Stimulated activated CD4-positive, alpha-beta T cell treated with anti-CD3 and anti-CD28 coated beads, Interleukin-1b, Interleukin-23, amount 100 ng/mL, for 4 hours (primary cell): ENCODE results near the gene THTPA.

Experiments
- DNase-seq, 2 donors: peaks; one replicate each; pipeline ENCODE4 v3.0.0-alpha.2; 2020; ENCODE audit warnings: low read depth in 2 of 2

The THTPA gene, protein sequence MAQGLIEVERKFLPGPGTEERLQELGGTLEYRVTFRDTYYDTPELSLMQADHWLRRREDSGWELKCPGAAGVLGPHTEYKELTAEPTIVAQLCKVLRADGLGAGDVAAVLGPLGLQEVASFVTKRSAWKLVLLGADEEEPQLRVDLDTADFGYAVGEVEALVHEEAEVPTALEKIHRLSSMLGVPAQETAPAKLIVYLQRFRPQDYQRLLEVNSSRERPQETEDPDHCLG

DNA sequence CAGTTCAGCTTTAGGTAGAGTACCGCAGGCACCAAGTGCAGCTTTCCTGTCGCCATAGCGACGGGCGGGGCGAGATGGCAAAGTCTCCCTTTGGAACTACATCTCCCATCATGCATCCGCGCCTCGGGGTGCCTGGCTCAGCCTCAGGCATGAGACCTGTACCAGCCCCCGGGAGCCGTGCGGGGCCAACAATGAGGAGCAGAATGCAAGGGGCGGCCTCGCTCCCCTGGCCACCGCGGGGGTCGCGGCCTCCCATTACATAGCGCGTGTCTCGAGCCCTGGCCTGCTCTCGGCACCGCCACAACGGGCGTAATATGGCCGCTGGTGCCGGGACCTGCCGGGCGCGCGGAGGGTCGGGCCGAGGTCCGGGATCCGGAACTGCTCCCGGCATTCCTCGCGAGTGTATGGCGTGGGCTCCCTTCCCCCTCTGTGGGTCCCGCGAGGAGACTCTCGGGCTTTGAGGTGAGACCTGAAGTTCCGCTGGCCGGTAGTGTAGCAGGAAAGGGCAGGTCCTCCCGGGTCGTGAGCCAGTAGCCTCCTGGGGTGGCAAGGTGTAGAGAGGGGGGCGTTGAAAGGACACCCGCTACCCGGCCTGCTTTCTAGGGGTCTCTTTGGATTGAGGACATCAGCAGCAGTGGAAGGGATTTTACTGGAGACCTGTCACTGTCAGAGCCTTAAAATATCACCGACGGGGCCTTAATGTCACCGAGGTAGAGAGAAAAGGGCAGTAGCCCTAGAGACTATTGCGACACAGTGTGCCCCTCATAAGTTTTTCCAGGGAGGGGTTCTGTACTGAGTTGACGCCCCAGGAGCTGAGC is at the start of gene THTPA:
Gene THTPA (plus strand): TSS at position 390 of the 818 bp plus-strand sequence. CDS start 487 bp downstream, outside the sequence.
- peak; percentile 84 to 90 for DNase-seq

DNA sequence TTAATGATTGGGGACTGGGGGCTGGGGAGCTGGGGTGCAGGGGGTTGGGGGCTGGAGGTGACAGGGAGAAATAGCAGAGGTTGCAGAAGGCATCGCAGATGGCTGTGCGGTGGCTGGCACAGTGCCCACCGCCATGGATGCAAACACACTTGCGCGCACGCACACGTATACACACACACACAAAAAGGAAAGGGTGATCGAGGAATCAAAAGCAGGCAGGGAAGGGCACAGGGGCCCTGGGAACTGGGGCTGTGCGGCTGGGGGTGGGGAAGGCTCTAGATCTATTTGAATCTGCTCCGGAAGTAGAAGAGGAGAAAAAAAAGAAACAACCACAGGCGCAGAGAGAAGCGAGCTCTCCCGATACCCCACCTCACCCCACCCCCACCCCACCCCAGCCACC is 43.9 kb upstream of the THTPA start:
- peak in 1 of 2 donors; percentile 2 for DNase-seq

DNA sequence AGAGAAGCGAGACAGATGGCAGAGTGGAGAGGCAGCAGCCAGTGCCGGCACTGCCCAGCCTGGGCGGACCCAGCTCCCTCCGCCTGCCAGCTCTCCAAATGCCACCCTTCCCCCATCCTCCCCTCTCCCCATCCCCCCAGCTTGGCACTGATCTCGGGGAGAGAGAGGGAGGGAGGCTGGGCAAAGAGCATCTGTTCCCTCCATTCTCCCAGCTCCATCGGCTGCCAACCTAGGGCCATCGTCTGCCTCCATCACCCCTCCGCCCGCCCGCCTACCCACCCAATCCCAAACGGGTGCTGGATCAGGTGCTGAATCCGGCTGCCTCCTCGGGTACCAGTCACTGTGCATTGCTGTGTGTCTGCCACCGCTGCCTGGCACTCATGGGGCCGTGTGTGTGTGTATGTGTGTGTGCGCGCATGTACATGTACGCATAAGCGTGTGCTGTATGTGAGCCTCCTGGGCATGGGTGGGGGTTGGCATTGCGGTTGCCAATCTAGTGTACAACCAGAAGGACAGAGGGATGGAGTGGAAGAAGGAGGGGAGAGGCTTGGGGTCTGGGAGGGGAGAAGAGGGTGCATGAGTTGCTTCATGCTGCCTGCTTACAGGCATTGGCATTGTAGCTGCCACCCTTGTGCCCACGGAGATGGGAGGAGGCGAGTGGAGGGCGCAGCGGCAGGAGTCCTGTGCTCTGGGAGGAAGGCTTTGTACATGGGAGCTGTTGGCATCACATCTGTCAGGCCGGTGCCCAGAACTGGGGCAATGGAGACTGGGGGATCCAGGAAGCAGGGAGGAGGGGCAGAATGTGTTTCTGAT is 42.9 kb upstream of the THTPA start:
- no peak for DNase-seq

DNA sequence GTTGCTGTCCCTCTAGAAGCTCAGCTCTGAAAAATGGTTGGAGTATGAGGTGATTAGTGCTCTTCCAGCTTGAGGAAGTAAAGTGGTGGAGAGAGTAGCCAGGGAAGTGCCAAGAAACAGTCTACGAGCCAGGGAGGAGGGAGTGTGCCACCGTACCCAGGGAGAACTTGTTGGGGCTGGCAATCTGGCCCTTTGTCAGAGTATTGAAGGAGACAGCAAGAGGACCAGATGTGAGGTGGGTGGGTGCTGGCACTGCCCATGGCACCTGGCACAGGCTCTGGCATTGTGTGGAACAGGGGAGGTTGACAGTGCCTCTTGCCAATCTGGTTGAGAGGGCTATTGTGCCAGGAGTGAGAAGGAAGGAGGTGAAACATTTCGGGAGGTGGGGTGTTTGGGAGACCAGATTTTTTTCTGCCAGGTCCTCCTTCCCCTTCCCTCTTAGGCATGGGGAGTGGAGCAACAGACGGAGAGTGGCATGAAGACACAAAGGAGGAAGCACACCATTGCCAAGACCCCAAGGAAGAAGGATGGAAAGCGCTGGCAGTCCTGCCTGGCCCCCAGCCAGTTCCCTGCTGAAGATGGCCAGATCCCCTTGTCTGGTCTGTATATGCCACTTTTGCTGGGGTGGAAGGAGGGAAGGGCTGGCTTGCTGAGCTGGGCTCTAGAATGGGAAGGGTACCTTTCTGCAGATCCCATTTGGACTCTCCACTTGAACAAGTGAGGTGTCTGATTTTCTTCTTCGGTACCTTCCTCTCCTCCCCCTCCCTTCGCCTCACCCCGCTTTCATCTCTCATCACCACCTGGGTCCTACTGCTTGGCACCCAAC is 42.0 kb upstream of the THTPA start:
- no peak for DNase-seq

DNA sequence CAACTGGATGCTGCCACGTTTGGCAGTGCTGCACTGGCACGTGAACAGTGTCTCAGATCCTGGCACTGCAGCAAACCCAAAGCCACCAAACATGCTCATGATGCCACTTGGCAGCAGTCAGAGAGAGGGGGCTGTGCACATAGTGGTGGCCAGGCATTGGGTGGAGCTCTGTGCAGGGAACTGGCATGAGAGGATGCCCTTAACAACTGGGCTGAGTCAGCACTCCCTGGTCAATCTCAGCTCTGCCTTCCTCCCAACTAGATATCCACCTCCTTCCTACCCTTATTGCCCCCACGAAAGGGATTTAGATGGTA is 41.5 kb upstream of the THTPA start:
- no peak for DNase-seq

DNA sequence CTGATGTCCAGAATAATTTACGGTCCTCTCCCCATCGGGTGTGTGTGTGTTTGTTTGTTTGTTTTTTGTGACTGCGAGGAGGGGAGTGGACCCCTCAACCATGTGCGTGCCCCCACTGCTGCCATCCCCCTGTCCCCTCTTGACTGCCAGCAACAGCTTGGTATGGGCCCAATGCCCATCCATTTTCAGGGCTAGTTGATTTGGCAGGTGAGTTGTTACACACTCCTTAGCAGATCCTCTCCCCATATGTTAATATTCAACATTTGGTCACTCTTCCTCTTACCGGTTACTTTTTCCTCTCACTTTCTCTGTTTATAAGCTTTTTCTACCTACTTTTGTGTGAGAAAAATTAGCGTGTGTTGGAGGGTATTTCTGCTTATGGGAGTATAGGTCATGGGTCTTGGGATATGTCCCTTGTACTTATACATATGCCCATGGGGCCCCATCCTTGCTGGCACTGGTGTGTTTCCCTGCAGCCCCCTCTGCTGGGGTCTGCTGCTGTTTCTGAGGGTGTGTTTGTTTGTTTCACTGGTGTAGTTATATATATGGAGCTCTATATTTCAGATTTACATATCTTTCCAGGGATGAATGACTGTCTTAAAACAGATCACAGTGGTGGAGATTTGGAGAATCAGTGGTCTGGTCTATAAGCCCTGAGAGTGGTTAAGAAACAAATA is 38.3 kb upstream of the THTPA start:
- no peak for DNase-seq

DNA sequence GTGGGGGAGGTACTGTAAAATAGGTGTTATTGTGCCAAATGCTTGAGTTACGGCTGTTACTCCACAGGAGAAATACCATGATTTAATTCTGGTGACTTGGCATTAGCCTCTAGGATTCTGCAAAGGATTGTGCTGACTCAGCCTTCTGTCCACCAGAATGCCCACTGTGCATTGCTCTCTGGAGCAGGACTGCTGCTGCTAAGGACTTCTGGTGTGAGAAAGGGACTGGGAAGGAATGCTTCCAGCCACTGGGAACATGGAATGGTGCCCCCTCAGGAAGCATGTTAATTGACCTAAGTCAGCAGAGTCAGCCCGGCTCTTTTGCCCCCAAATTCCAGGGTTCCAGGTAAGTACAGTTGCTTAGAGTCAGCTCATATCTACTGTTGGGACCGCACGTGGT is 37.4 kb upstream of the THTPA start:
- no peak for DNase-seq

DNA sequence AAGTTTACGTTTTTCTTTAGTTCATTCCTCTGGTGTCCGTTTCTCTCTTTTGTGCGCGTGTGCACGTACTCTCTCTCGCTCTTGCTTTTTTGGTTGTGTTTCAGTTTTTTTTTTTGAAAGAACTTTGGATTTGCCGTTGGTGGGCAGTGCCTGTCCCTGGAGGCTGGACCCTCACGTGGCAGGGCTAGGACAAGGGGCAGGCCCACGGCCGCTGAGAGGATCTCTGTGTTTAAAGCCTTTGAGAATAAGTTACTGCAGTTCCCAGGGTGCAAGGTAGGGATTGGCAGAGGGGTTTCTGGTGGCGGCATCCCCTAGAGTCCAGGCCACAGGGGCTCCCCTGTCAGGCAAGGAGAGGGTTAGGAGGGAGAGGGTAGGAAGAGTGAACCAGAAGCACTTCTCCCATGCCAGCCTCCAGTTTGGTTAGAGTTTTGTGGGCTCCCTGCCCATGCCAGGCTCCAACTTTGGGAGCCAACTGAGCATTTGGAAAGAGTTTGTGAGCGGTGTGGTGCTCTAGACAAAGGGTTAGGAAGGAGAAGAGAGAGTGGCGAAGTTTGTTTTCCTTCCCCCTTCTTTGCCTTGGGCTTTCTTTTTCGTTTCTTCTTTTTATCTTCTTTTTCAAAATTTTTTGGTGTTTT is 35.1 kb upstream of the THTPA start:
- DNase-seq, result no peak

DNA sequence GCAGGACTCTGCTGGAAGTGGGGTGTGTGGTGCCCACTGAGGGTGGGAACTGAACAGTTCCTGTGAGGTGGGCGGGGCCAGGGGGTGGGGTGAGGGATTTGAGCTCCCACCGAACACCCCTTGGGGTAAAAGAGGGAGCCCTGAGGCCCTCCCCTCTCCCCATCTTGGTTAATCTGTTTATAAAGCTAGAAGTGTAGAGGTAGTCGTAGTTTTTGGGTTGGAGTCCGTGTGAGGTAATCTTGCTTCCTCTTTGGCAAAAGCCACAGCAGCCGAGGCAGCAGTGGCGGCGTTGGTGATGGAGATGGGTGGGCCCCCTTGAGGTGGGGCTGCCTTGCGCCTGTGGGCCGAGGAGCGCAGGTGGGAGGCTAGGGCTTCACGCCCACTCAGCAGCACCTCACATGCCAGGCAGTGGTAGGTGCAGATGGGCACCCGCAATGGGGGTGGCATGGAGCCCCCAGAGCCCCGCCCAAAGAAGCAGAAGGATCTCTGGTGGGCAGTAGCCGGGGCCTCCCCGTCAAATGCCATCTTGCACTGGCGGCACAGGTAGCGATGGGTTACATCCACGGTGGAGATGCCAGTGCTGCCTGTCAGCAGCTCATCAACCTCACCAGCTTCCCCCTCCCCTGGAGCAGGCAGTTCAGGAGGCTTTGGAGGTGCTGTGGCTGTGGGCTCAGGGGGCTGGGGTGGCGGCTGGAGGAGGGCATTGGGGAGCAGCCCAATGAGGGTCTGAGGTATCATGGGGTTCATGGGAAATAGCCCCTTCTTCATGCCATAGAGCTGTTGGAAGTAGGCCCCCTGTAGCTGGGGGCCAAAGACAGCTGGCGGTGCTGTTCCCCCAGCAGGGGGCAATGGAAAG is 34.1 kb upstream of the THTPA start:
- DNase-seq, result no peak

DNA sequence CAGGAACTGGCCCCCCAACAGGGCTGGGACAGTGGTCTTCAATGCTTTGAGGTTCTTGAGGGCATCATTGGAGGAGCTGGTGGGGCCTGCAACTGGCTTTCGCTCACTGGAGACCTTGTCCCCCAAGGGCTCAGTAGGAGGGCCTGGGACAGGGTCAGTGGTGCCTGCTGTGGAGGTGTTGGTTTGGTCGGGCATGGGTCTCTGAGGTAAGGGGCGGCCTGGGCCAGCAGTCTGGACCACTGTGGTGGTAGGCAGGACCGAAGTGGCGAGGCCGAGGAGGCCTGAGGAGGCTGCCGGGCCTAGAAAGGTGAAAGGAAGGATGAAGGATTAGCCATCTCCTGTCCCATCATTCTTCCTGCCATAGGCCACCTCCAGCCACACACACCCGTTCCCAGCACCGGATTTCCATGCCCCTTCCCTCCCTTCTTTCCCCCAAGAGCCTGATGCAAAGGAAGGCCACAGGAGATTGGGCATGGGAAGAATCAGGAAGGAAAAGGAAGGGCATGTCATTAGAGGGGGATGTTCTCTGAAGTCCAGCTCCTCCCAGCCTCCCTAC is 33.4 kb upstream of the THTPA start:
- DNase-seq, result no peak

DNA sequence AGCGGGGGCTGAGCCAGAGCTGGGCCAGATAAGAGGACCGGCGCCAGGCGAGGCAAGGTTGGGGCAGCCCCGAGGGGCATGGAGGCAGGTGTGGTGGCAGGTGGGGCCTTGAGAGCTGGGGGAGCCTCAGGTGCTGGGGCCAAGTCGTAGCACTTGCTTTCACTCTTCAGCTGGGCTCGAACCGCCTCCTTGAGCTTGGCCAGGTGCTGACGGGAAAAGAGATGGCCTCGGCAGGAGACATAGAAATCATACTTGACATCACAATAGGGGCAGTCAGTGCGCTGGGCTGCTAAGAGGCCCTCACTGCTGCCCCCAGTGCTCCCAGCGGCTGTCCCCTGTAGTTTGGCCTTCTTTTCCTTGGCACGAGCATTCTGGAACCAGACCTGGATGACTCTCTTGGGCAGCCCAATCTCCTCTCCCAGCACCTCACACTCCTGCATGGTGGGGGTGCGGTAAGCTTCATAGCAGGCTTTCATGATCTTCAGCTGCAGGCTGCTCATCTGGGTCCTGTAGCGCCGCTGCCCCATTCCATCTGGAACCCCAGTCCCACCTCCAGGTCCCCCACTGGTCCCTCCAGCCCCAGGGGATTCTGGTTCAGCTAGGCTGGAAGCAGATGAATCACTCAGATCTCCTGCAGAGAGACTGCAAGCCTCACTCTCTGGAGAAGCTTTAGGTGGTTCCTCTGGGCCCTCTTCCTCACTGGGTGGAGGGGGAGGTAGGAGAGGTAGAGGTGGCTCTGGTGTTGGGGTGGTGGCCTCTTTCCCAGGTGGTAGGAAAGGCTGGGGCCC is 32.6 kb upstream of the THTPA start:
- no peak for DNase-seq

DNA sequence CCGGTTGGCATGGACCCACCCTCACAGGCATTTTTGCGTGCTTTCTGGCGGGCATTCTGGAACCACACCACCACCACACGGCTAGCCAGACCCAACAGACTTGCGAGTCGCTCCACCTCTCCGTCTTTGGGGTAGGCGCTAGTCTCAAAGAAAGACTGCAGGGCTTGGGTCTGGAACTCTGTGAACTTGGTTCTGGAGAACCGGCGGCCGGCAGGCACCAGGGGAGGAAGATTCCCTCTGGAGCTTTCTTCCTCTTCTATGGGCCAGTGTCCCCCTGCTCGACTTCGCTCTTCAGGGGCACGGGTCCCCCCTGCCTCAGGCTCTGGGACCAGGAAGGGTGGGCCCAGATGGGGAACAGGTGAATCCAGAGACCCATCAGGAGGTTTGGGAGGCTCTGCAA is 31.1 kb upstream of the THTPA start:
- no peak for DNase-seq

DNA sequence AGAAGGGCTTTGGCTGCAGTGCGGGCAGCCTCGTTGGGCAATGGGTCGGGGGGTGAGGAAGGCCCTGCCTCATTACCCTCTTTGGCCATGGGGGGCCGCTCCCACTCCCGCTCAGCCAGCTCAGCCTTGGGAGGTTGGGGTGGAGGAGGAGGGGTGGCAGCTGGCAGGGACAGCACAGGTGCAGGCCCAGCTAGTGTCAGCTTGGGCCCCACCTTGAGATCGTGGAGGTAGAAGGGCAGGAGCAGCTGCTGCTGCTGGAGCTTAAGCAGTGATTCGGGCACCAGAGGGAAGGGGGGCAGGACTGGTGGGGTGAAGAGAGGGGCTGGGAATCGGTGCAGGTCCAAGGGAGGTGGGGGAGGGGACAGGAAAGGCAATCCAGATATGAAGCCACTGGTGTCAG is 30.5 kb upstream of the THTPA start:
- no peak for DNase-seq

DNA sequence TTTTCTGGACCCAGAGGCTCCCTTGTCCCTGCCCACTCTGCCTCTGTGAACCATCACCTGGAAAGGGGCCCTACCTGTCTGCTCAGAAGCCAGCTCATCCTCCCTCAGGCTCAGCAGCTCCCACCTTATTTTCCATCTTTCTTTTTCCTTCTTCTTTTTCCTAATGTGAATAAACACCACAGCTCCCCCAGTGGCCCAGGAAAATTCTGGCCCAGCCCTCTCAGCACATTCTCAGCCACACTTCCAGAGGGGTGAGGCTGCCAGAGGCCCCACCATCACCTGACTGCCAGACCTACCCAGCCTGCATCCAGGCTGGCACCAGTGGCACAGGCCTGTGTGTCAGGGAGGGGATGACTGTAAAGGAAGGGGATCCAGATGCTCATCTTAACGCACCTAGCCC is 27.5 kb upstream of the THTPA start:
- DNase-seq, result no peak

DNA sequence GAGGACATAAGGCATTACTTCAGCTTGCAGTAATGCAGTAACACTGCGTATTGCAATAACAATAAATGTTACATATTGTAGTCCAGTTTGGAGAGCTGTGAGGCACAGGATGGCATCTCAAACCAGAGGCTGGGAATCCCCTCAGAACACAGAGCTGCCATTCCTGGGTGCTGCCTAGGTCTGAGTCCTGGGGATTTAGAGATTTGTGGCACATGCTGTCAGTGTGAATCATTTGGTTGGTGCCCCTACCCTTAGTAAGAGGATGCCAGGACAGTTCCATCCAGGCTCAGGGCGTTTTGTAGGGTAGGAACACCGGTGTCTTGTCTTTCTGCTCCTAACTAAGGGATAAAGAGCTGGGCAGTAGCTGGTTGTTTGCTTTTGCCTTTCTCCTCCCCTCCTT is 27.1 kb upstream of the THTPA start:
- DNase-seq, result no peak

DNA sequence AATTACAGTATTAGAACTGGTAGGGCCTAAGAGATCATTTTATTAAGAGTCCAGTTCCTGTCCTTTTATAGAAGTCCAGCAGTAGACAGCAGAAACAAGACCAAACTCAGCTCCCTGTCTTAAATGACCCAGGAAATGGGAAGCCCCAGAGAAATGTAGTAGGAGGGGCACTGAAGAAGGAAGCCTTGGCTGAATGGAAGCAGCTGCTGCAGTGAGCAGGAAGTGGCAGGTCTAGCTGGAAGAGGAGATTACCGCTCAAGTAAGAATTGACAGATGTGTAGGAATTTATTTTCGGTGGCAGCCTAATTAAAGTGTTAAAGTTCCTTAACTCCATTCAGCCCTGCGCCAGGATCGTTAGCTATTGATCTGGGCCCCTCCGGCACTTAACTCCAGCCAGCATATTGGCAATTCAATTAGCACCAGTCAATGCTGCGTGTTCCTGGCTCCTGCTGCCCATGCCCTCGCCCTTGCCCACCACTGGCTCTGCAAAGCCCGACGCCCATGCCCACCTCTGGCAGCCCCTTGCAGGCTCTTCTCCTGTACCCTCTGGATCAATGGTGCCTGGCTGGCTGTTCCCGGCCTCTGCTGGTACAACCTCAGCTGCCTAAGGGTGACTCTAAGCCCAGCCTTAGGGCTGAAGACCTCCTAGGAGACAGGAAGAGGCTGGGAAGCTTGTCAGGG is 25.6 kb upstream of the THTPA start:
- no peak for DNase-seq

DNA sequence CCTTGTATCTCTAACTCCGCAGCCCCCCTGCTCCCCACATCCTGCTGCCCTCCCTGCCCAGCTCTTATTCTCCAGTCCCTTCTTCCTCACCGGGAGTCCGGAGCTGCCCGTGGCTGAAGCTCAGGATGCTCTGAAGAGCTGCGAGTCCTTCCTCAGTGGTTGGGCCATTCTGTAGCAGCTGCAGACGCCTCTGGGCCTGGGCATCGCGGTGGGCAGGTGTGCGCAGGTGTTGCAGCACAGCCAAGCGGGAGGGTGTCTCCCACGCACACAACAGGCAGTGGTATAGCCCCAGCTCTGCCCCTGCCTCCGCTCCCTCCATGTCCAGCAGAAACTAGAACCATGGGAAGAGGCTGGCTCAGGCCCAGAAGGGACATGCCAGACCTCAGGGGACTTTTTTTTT is 24.7 kb upstream of the THTPA start:
- DNase-seq, result no peak

DNA sequence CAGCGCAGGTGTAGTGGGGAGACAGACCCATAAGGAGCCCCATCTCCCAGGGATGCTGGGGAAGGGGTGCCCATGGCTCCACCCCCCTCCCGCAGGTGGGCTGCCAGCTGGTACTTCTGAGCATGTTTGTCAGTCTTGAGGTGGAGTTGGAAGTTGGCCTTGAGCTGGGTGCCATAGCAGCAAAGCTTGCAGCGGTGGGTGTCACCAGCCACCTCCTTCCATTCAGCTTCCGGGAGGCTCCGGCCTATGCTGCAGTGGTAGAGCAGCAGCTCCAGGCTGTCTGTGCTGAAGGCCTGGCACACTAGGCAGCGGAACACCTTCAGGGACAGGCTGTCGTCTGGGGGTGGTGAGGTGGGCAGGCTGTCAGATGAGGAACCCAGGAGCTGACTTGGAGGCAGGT is 23.4 kb upstream of the THTPA start:
- no peak for DNase-seq
